ENCODE data around the gene DCK. TPM values are rescaled to one million over a fixed set of nuclear protein-coding genes. Genes with fewer than 3 reads are reported as not detected.
"Not testable (repeated sequence)": the region's sequence is repeated elsewhere in the genome, so short reads cannot be mapped to it uniquely, and the experiment has no call there.

DCK gene
- total RNA-seq, 1 experiment from 2014 or later, result 8.0 TPM

- CTCF ChIA-PET, result no interaction called here
- POLR2A ChIA-PET, result interaction anchor here (0.7 kb wide), 1 partner anchor 236 kb away, joined by 3 read pairs; no protein-coding TSS in a partner anchor
- Mint-ChIP-seq H3K27ac (ENCODE audit: low read depth, unreplicated experiment) (no peak overlapping the region), H3K4me1 (ENCODE audit: insufficient read depth, unreplicated experiment) (no peaks in the 10 kb centered on the region), H3K9me3 (ENCODE audit: unreplicated experiment) (no peaks in the 10 kb centered on the region), H3K4me3 (ENCODE audit: unreplicated experiment) (no peak overlapping the region), H3K27me3 (ENCODE audit: insufficient read depth, unreplicated experiment) (no peaks in the 10 kb centered on the region), H3K36me3 (ENCODE audit: insufficient read depth, unreplicated experiment) (no peaks in the 10 kb centered on the region)
- no TSS peak for BruUV-seq (replicated peaks)
- no peak for TF ChIP-seq CTCF (IDR thresholded peaks at IDR 0.05; ENCODE audit: unreplicated experiment)
- no peak for DNase-seq (ENCODE audit: unreplicated experiment)
- intact Hi-C loops (cut with micrococcal nuclease), result no loop called here
Observed at GRCh38 chr4:71049395-71049794, 55.9 kb downstream of the DCK start.

GRCh38 chr4:71050809-71051208 is 57.4 kb downstream of the DCK start:
- CTCF ChIA-PET, result interaction anchor here (0.6 kb wide), 3 partner anchors 312 to 1227 kb away, joined by 3 to 4 read pairs (median 4); no protein-coding TSS in a partner anchor
- no peaks in the 10 kb centered on the region for H3K4me1 Mint-ChIP-seq (ENCODE audit: insufficient read depth, unreplicated experiment)
- no TSS peak for BruUV-seq (replicated peaks)
- intact Hi-C loops (cut with micrococcal nuclease), result loop anchor here (2.0 kb wide), 1 partner anchor 662 kb away; no protein-coding TSS in a partner anchor
- no peaks in the 10 kb centered on the region for H3K36me3 Mint-ChIP-seq (ENCODE audit: insufficient read depth, unreplicated experiment)
- no peaks in the 10 kb centered on the region for H3K9me3 Mint-ChIP-seq (ENCODE audit: unreplicated experiment)
- H3K4me3 Mint-ChIP-seq (ENCODE audit: unreplicated experiment), result no peak overlapping the region
- H3K27me3 Mint-ChIP-seq (ENCODE audit: insufficient read depth, unreplicated experiment), result no peaks in the 10 kb centered on the region
- DNase-seq (ENCODE audit: unreplicated experiment), result no peak
- no peak overlapping the region for H3K27ac Mint-ChIP-seq (ENCODE audit: low read depth, unreplicated experiment)
- POLR2A ChIA-PET, result no interaction called here
- TF ChIP-seq CTCF (IDR thresholded peaks at IDR 0.05; ENCODE audit: unreplicated experiment), result no peak

DNA sequence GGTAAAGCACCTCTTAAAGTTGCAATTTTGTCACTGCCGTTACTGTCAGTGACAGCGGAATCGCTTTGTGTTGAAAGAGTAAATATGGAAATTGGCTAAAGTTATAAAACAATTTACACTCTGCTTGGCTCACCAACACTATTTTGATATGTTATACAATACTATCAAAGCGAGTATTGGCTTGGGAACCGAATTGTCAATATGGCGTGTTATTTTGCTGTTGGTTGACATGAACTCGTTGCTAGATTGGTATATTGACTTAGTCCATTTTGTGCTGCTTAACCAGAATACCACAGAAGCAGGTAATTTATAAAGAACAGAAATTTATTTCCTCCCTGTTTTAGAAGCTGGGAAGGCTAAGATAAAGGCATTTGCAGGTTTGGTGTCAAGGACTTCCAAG is 58.6 kb downstream of the DCK start:
- CTCF ChIA-PET, result no interaction called here
- intact Hi-C loops (cut with micrococcal nuclease), result no loop called here
- BruUV-seq (replicated peaks), result no TSS peak
- DNase-seq (ENCODE audit: unreplicated experiment), result no peak
- POLR2A ChIA-PET, result no interaction called here
- Mint-ChIP-seq H3K4me3 (ENCODE audit: unreplicated experiment) (no peak overlapping the region), H3K27ac (ENCODE audit: low read depth, unreplicated experiment) (no peak overlapping the region), H3K4me1 (ENCODE audit: insufficient read depth, unreplicated experiment) (no peaks in the 10 kb centered on the region), H3K27me3 (ENCODE audit: insufficient read depth, unreplicated experiment) (no peaks in the 10 kb centered on the region), H3K9me3 (ENCODE audit: unreplicated experiment) (no peaks in the 10 kb centered on the region), H3K36me3 (ENCODE audit: insufficient read depth, unreplicated experiment) (no peaks in the 10 kb centered on the region)
- TF ChIP-seq CTCF (IDR thresholded peaks at IDR 0.05; ENCODE audit: unreplicated experiment), result no peak

GRCh38 chr4:71052716-71053115 is 59.3 kb downstream of the DCK start:
- POLR2A ChIA-PET, result no interaction called here
- intact Hi-C loops (cut with micrococcal nuclease), result no loop called here
- CTCF ChIA-PET, result no interaction called here
- Mint-ChIP-seq H3K9me3 (ENCODE audit: unreplicated experiment) (no peaks in the 10 kb centered on the region), H3K4me1 (ENCODE audit: insufficient read depth, unreplicated experiment) (no peaks in the 10 kb centered on the region), H3K27ac (ENCODE audit: low read depth, unreplicated experiment) (no peak overlapping the region), H3K4me3 (ENCODE audit: unreplicated experiment) (no peak overlapping the region), H3K27me3 (ENCODE audit: insufficient read depth, unreplicated experiment) (no peaks in the 10 kb centered on the region), H3K36me3 (ENCODE audit: insufficient read depth, unreplicated experiment) (no peaks in the 10 kb centered on the region)
- no TSS peak for BruUV-seq (replicated peaks)
- no peak for TF ChIP-seq CTCF (IDR thresholded peaks at IDR 0.05; ENCODE audit: unreplicated experiment)
- DNase-seq (ENCODE audit: unreplicated experiment), result no peak

DNA sequence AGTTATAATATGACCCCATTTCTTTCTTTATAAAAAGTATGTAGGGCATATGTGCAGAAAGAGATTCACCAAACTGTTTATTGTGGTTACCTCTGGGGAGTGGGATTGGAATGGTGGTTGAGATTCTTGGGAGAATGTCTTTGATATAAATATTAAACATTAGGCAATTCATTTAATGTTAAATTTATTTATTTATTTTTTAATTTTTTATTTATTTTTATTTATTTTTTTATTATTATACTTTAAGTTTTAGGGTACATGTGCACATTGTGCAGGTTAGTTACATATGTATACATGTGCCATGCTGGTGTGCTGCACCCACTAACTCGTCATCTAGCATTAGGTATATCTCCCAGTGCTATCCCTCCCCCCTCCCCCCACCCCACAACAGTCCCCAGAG is 60.2 kb downstream of the DCK start:
- H3K9me3 Mint-ChIP-seq (ENCODE audit: unreplicated experiment); CTCF ChIA-PET; H3K27ac Mint-ChIP-seq (ENCODE audit: low read depth, unreplicated experiment); DNase-seq (ENCODE audit: unreplicated experiment); BruUV-seq (replicated peaks); intact Hi-C loops (cut with micrococcal nuclease); H3K27me3 Mint-ChIP-seq (ENCODE audit: insufficient read depth, unreplicated experiment); H3K36me3 Mint-ChIP-seq (ENCODE audit: insufficient read depth, unreplicated experiment); H3K4me3 Mint-ChIP-seq (ENCODE audit: unreplicated experiment); H3K4me1 Mint-ChIP-seq (ENCODE audit: insufficient read depth, unreplicated experiment); POLR2A ChIA-PET: not testable (repeated sequence)

GRCh38 chr4:71059573-71059972 is 66.1 kb downstream of the DCK start:
- BruUV-seq (replicated peaks); DNase-seq (ENCODE audit: unreplicated experiment); H3K27me3 Mint-ChIP-seq (ENCODE audit: insufficient read depth, unreplicated experiment); H3K4me1 Mint-ChIP-seq (ENCODE audit: insufficient read depth, unreplicated experiment); intact Hi-C loops (cut with micrococcal nuclease); H3K9me3 Mint-ChIP-seq (ENCODE audit: unreplicated experiment); CTCF ChIA-PET; H3K4me3 Mint-ChIP-seq (ENCODE audit: unreplicated experiment); H3K36me3 Mint-ChIP-seq (ENCODE audit: insufficient read depth, unreplicated experiment); POLR2A ChIA-PET; H3K27ac Mint-ChIP-seq (ENCODE audit: low read depth, unreplicated experiment): not testable (repeated sequence)

Measured in MCF 10A (cell line).